OCI-LY1 (cell line): ENCODE results near the gene MSS51.

Experiments used
- CTCF ChIP-seq: fragments of 200-600 bp; sonication (generic), shearing (Covaris generic); IDR thresholded peaks from 2 replicates; pipeline ENCODE4 v1.5.1; 2017; ENCODE audit warnings: mild to moderate bottlenecking, antibody characterized with exemption, low read length, moderate library complexity, mixed read lengths
- EZH2 ChIP-seq: fragments of 200-600 bp; sonication (generic), shearing (Covaris generic); IDR thresholded peaks from 2 replicates; pipeline ENCODE4 v1.8.0; 2017; ENCODE audit warnings: borderline replicate concordance, mixed run types, mild to moderate bottlenecking, antibody characterized with exemption, low read length, moderate library complexity, mixed read lengths

GRCh38 chr10:73414230-73414945, 19.0 kb downstream of the MSS51 start:
- TF ChIP-seq CTCF (no peak), EZH2 (no peak)
